ENCODE results near the gene ACAT2. TPM values are rescaled to one million over a fixed set of nuclear protein-coding genes. Genes with fewer than 3 reads are reported as not detected.
"Not testable (repeated sequence)": the region's sequence is repeated elsewhere in the genome, so short reads cannot be mapped to it uniquely, and the experiment has no call there.

Gene ACAT2
- total RNA-seq, 1 donor from 2014 or later: 8.7 TPM

DNA sequence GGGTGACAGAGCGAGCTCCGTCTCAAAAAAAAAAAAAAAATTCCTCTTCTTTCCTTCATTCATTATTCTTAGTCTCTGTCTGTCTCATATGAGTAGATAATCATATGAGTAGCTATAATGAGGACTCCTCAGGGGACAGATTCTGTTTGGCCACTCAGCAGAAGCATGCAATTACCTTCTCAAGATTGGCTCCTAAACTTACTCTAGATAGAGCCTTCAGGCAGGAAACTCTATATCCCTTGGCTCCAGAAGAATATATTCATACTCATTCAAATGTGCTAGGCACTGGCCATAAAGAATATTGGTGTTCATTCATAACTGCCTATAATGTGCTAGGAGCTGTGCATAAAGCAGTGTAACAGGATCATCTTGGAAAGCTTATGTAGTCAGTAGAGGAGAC, 2.2 kb upstream of the ACAT2 start:
- no peak for DNase-seq (ENCODE audit: low spot score)
- intact Hi-C loops (cut with DNase I): loop anchor here (2.0 kb wide), 1 partner anchor 33 kb away; the partner anchor contains the start of gene WTAP

GRCh38 chr6:159760602-159761057, 1.2 kb upstream of the ACAT2 start:
- intact Hi-C loops (cut with DNase I): loop anchor here (2.0 kb wide), 1 partner anchor 34 kb away; the partner anchor contains the start of gene WTAP
- DNase-seq (ENCODE audit: low spot score): no peak

DNA sequence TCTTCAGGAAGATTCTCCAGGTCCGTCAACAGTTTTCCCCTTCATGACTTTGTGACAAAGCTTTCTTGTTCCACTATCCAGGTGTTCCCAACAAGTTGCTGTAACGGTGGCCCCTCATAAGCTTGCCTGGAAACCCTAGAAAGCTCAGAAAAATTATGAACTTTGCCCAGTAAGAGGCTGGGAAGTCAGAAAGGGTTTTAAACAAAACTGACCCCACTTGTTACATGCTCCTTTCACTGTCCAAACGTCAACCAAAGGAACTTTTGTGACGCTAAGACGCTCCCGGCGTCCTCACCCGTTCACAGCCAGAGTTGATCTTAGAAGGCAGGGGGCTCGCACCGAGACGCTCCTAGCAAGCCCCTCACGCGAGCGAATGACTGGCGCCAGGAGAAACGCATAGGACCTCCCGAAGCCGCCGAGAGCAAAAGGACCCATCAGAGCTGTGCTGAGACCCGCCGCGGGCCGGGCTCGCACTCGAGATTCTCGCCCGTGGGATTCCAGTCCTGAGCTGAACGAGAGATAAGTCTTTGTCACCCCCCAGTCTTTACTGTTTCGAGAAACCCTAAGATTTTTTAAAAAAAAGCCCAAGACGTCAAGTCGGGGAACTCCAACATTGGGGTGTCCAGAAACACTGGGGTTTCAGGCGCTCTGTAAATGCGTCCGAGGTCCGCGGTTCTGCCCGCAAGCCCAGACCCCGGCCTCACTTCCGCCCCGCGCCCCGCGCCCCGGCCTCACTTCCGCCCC, 544 bp upstream of the ACAT2 start:
- intact Hi-C loops (cut with DNase I): loop anchor here (2.0 kb wide), 1 partner anchor 34 kb away; the partner anchor contains the start of gene WTAP
- no peak for DNase-seq (ENCODE audit: low spot score)

DNA sequence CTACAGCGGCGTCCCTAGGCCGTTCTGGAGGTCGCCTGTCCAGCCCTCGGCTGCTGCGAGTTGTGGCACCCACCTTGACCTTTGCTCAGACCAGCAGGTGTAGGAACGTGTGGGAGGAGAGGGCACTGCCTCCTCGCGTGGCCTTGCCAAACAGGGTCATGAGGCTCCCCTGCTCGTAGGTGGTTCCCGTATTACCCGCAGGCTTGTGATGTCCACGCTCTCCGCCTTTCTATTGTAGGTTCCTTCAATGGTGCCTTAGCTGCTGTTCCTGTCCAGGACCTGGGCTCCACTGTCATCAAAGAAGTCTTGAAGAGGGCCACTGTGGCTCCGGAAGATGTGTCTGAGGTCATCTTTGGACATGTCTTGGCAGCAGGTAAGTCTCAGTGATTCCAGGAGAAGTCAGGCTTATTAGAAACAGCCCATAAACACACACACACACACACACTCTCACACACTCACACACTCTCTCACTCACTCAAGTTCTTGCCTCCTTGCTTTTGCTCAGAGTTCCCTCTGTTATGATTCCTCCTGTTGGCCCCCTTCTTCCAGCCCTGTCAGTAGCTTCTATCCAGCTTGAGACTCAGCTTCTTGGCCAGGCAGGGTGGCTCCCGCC, 942 bp downstream of the ACAT2 start:
- intact Hi-C loops (cut with DNase I): loop anchor here (2.0 kb wide), 1 partner anchor 26 kb away; the partner anchor contains the start of gene TCP1
- DNase-seq (ENCODE audit: low spot score): peak; percentile 75

DNA sequence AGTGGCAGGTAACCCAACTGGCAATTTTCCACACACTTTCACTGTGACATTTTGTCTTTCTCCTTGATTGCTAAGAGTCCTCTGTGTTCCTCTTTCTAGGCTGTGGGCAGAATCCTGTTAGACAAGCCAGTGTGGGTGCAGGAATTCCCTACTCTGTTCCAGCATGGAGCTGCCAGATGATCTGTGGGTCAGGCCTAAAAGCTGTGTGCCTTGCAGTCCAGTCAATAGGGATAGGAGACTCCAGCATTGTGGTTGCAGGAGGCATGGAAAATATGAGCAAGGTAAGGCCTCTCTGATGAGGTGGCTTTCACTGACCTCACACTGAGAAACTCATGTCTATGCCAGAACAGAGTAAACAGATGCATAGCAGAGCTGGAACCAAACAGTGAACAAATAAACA, 5.1 kb downstream of the ACAT2 start:
- intact Hi-C loops (cut with DNase I): no loop called here
- DNase-seq (ENCODE audit: low spot score): no peak

GRCh38 chr6:159769470-159769869, 7.6 kb downstream of the ACAT2 start:
- intact Hi-C loops (cut with DNase I): no loop called here
- DNase-seq (ENCODE audit: low spot score): no peak

DNA sequence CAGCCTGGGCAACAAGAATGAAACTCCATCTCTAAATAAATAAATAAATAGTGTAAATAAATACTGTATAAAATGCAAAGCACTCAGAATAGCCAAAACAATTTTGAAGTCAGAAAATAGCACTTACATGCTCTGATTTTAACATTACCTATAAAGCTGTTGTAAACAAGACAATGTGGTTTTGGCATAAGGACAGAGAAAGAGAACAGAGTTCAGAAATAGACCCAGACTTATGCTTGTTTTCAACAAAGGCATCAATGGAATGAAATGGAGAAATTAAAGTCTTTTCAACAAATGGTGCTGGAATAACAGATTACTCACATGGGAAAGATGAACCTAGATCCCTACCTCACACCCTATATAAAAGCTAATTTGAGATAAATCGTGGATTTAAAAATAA, 10.4 kb downstream of the ACAT2 start:
- intact Hi-C loops (cut with DNase I): no loop called here
- DNase-seq (ENCODE audit: low spot score): no peak

DNA sequence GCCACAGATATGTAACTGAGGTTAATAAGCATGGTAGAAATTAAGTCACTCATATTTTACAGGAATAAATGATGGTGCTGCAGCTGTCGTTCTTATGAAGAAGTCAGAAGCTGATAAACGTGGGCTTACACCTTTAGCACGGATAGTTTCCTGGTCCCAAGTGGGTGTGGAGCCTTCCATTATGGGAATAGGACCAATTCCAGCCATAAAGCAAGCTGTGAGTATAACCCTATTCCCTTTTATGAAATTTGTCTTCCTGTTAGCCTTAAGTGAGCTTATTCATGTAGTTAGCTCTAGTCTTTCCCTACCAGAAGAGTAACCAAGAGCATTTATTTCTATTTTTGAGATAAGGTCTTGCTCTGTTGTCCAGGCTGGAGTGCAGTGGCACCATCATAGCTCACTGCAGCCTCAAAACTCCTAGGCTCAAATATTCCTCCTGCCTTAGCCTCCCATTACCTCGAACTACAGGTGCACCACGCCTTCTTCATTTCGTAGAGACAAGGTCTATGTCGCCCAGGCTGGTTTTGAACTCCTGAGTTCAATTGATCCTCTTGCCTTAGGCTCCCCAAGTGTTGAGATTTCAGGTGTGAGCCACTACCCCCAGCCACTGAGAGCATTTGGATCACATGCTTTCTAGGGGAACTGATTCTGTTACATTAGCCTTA, 15.5 kb downstream of the ACAT2 start:
- intact Hi-C loops (cut with DNase I): no loop called here
- DNase-seq (ENCODE audit: low spot score): no peak

- DNase-seq (ENCODE audit: low spot score): no peak
- intact Hi-C loops (cut with DNase I): no loop called here
These were observed 16.3 kb downstream of the ACAT2 start for GRCh38 chr6:159778131-159778530.

DNA sequence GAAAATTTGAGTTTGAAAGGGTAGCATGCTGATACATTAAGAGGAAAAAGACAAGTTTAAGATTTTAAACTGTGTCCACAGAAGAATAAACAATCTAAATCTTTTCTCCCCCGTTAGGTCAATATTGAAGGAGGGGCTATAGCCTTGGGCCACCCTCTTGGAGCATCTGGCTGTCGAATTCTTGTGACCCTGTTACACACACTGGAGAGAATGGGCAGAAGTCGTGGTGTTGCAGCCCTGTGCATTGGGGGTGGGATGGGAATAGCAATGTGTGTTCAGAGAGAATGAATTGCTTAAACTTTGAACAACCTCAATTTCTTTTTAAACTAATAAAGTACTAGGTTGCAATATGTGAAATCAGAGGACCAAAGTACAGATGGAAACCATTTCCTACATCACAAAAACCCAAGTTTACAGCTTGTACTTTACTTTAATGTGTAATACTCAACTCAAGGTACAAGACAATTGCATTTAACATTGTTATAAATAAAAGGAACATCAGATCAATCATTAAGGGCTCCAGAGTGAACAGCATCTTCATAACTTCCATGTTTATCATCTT, 16.8 kb downstream of the ACAT2 start:
- no peak for DNase-seq (ENCODE audit: low spot score)

GRCh38 chr6:159788276-159788675, 26.4 kb downstream of the ACAT2 start:
- intact Hi-C loops (cut with DNase I): loop anchor here (2.0 kb wide), 2 partner anchors 25 to 61 kb away; partner anchors contain the start of genes ACAT2 and WTAP
- no peak for DNase-seq (ENCODE audit: low spot score)

More for the DNA sequence above, 16.8 kb downstream of the ACAT2 start:
- intact Hi-C loops (cut with DNase I): no loop called here

GRCh38 chr6:159788753-159789376, 27.0 kb downstream of the ACAT2 start:
- intact Hi-C loops (cut with DNase I): loop anchor here (1.0 to 2.0 kb wide), 3 partner anchors 26 to 96 kb away; partner anchors contain the start of genes ACAT2, SOD2 and WTAP

DNA sequence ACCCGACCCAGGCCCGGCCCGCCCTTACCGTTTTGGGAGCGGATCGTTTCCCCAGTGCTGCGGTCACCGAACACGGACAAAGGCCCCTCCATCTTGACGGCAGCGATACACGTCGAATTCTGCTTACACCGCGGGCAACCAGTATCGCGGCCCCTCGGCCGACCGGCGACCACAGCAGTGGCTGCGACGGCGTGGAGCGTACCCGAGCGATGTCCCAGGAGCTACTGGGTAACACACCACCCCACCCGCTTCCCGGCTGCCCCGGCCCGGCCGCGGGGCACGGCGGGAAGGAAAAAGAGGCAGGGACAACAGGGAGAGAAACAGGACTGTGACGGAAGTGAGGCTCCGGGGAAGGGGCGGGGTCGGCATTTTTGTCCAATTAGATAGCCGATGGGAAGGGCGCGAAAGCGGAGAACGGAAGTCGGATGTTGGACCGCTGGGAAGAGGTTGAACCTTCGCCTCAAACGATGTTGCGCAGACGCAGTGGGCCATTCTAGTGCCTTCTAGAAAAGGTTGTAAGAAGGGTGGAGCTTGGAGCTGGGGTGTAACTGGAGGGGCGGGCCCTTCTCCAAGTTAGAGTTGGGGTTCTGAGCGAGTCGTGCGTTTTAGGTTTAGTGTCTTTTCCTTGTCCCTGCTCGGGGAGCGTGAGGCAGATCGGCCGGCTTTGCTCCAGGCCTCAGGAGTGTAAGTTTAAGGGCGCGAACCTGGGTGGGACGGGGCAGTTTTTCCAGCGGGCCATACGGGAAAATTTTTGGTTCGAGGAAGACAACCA, 27.7 kb downstream of the ACAT2 start, which contains the start of gene TCP1:
Gene TCP1, minus strand, starts transcription at position 226 of the 772 bp plus-strand sequence. Its CDS starts 134 bp downstream, at position 92.
- intact Hi-C loops (cut with DNase I): loop anchor here (1.0 to 2.0 kb wide), 3 partner anchors 27 to 96 kb away; partner anchors contain the start of genes ACAT2, SOD2 and WTAP
- peak; percentile 99 for DNase-seq (ENCODE audit: low spot score)

More at GRCh38 chr6:159788753-159789376, 27.0 kb downstream of the ACAT2 start:
- DNase-seq (ENCODE audit: low spot score): peak; percentile 79

GRCh38 chr6:159790149-159790955, 28.5 kb downstream of the ACAT2 start, which contains the start of gene MRPL18:
MRPL18 (plus strand) TSS chr6:159790467; CDS start chr6:159790588, 121 bp downstream.
- peak; percentile 96 for DNase-seq (ENCODE audit: low spot score)
- intact Hi-C loops (cut with DNase I): no loop called here

- intact Hi-C loops (cut with DNase I): no loop called here
- no peak for DNase-seq (ENCODE audit: low spot score)
These were observed 29.2 kb downstream of the ACAT2 start for GRCh38 chr6:159790956-159791598.

DNA sequence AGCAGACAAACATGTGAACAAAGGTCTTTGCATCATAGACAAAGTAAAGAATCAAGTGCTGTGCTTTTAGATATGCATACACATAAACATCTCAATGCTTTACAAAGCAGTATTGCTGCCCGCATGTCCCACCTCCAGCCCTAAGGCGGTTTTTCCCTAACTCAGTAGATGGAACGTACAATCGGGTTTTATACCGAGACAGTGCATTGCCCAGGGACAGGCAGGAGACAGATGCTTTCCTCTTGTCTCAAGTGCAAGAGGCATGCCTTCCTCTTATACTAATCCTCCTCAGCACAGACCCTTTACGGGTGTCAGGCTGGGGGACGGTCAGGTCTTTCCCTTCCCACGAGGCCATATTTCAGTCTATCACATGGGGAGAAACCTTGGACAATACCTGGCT, 33.1 kb downstream of the ACAT2 start:
- intact Hi-C loops (cut with DNase I); DNase-seq (ENCODE audit: low spot score): not testable (repeated sequence)

DNA sequence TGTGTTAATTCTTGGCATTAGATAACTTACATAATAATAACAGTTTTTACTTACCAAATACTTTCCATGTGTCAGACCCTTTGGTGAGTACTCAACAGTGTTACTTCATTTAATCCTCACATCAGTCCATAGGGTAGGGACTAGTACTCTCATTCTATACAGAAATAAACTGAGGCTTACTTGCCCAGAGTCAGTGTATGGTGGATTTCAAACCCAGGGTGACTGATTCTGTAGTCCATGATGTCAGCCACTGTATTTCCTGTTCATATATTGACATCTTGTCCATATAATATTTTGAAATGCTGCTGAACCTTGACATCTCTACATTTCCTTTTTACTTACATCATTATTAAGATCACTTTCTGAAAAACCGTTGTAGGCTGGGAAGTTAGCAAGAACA, 35.7 kb downstream of the ACAT2 start:
- intact Hi-C loops (cut with DNase I): no loop called here

More for the DNA sequence above, 35.7 kb downstream of the ACAT2 start:
- DNase-seq (ENCODE audit: low spot score): no peak

Measured in cardiac septum (tissue), 1 donor.